ENCODE data around the gene STK39.

GRCh38 chr2:167964650-167965413 lies 282.6 kb downstream of the STK39 start:
- TF ChIP-seq CTCF (IDR thresholded peaks at IDR 0.05; ENCODE audit: poor library complexity, severe bottlenecking) (no peak), MXI1 (conservative IDR thresholded peaks at IDR 0.05; ENCODE audit: poor library complexity, severe bottlenecking) (no peak), EZH2 (IDR thresholded peaks at IDR 0.05; ENCODE audit: borderline replicate concordance, insufficient read depth, low read length, poor library complexity, severe bottlenecking) (no peak), EP300 (conservative IDR thresholded peaks at IDR 0.05; ENCODE audit: poor library complexity, severe bottlenecking) (no peak), SMC3 (conservative IDR thresholded peaks at IDR 0.05; ENCODE audit: poor library complexity) (no peak), REST (IDR thresholded peaks at IDR 0.05; ENCODE audit: borderline replicate concordance) (no peak), TAF1 (IDR thresholded peaks at IDR 0.05; ENCODE audit: low read depth) (no peak), POLR2AphosphoS5 (IDR thresholded peaks at IDR 0.05) (no peak)
